ENCODE results near the gene ZC3HAV1.
"Not testable (repeated sequence)": the region's sequence is repeated elsewhere in the genome, so short reads cannot be mapped to it uniquely, and the experiment has no call there.

ZC3HAV1 gene

DNA sequence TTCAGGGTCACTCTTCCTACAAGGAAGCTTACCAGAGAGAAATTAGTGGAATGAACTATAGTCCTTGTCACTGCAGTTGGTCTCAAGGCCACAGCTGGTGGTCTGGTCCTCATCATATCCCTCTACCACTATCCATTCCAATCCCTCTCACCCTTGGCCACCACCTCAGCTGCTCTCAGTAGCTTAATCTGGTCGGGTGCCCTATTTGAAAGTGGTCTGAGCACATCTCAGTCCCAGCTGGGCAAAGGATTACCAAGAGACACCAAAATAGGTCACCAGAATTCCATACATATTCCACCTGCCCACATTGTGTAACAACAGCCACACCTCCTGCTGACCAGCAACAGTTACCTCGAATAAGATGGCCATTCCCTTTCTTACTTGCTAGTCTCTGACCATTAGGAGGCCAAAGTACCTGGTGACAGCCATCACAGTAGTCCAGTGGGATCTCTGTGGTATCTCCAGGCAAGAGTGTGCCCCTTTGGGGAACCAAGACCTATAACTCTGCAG is 3.3 kb upstream of the ZC3HAV1 start:
- DNase-seq (ENCODE audit: insufficient read length, low spot score) (no peak), FAIRE-seq (no peak)

DNA sequence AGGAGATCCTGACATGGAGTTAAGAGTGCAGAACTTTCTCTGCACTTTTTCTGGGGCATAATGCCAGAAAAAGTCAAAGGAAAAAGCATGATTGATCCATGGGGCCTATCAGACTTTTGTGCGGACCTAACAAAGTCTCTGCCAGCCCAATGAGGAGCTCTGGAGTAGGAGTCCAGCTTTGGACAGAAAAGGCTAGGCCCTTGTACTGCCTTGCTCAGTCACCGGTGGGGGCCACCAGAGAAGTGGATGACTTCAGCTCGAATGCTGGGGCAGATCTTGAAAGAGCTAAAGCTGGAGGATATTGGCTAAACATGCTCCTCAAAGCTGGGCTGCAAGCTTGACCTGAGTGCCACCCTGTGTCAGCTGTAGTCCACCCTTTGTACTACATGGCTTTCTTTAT is 2.8 kb upstream of the ZC3HAV1 start:
- no peak for FAIRE-seq
- DNase-seq (ENCODE audit: insufficient read length, low spot score) = no peak

DNA sequence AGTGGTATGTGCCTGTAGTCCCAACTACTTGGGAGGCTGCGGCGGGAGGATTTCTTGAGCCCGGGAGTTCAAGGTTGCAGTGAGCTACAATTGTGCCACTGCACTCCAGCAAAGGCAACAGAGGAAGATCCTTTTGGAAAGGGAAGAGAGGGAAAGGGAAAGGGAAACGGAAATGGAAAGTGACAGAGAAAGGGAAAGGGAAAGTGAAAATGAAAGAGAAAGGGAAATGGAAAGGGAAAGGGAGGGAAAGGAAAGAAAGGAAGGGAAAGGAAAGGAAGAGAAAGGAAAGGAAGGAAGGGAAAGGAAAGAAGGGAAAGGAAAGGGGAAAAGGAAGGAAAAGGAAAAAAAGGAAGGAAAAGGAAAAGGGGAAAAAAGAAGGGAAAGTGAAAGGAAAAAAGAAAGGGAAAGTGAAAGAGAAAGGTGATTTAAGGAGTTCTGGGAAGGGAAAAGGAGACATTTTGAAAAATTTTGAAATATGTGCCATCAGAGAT is 2.3 kb upstream of the ZC3HAV1 start:
- FAIRE-seq = no peak
- DNase-seq (ENCODE audit: insufficient read length, low spot score) = no peak

DNA sequence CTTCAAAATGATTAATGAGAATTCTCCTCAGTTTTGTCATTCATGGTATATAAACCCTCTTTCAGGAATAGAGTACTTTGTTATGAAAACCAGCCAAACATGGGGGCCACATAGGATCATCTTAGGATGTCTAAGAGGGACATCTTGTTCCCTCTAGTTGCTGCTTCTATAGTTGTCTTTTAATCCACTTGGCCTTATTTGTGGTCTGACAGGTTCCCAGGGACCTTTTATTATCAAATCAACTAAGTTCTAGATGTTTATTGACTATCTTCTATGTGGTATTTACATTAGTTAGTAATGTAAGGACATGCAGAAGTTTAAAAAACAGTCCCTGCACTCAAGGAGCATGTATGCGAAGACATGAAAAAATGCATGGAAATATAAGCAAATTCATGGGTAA is 1.6 kb upstream of the ZC3HAV1 start:
- no peak for DNase-seq (ENCODE audit: insufficient read length, low spot score)
- FAIRE-seq = no peak

DNA sequence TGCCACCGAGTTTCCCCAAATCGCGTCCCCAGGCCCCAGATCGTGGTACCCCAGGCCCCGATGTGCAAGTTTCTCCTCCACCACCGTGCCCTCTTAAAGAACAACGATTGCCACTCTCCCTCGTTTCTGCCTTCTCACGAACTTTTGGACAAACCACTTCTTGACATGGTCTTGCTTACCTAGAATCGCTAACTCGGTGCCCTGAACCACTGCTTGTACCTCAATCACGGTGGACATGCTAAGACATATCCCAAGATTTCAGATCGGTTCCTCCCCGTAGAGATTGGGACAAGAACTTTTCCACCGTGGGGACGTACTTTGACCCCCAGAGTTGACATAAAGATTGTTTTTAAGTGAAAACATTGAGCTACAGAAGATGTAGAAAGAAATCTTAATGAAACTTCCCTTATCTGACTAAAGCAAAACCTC is 477 bp upstream of the ZC3HAV1 start:
- FAIRE-seq (no peak), DNase-seq (ENCODE audit: insufficient read length, low spot score) (no peak)

DNA sequence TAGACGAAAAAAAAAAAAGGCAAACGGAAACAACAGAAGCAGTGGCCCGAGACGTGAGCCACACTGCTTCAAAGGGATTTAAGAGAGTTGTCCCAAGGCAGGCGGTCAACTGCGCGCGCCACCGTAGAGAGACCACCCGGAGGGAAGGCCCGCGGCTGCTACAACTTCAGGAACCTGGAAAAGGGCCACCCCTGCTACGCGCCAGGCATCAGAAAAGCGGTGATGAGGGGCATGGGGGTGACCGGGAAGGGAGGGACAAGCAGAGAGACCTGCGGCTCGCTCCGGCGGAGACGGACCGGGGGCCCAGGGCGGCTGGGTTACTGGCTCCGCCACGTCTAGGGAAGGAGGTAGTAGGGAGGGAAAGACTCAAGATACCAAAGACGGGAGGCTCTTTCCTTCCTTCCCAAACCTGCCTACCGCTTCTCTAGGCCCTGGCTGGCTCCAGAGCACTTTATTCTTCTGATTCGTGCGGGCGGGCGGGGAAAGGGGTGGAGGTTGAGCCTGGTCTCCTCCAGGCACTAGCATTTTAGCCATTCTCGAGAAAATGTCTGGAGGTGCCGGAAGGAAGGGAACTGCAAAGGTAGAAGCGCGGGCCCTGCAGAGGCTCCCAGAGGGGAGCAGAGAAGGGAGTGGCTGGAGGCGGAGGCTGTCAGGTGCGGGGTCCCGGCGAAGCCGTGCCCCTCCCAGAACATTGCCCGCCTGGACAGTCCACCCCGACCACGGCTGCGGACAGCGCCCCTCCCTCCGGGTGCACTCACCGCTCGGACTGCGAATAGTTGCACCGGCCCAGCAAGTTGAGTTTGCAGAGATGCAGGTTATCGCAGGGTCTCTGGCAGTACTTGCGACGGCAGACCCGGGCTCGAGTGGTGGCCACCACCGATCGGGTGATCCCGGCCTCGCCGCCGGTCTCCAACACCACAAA is 993 bp downstream of the ZC3HAV1 start:
- peak; percentile 12 for DNase-seq (ENCODE audit: insufficient read length, low spot score)
- no peak for FAIRE-seq

DNA sequence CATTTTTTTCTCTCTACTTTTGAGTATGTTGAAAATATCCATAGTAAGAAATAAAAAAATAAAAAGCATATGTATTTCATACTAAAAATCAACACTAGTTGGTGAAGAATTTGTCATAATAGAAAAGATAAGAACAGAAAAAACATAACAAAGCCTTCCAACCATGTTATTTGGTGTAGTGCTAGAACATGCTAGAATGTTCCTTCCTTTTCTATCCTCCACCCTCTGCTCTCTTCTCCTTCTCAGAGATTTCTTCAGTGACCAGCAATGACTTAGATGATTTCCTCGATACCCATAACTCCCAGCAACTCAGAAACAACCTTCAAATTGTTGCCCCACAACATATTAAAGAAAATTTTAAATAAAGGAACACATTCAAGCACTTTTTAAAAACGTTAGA is 2.6 kb downstream of the ZC3HAV1 start:
- no peak for FAIRE-seq
- DNase-seq (ENCODE audit: insufficient read length, low spot score) = no peak

DNA sequence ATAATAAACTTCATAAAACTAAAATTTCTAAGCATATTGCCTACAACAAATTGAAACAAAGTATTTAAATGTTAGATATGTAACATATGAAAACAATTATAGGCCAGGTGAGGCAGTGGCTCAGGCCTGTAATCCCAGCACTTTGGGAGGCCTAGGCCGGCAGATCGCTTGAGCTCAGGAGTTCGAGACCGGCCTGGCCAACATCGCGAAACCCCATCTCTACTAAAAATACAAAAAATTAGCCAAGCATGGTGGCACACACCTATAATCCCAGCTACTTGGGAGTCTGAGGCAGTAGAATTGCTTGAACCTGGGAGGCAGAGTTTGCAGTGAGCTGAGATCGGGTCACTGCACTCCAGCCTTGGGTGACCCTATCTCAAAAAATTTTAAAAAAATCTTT is 3.3 kb downstream of the ZC3HAV1 start:
- not testable (repeated sequence) for DNase-seq (ENCODE audit: insufficient read length, low spot score); FAIRE-seq

DNA sequence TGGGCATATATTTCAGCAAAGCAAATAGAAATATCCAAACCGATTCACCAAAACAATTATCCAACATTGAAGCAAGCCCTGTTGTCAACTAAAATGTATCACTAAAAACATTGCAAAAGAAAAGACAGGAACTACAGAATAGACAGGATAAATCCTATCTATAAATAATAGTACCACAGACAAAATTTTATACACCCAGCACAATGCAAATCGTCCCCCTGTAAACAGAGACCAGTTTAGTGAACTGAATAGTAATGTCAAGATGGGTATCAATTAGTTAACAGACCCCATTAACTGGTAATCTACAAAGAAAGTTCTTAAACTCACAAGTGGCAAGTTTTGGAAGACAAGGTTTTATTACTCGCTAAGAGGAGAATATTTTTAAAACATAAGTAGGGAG is 4.0 kb downstream of the ZC3HAV1 start:
- FAIRE-seq = no peak
- DNase-seq (ENCODE audit: insufficient read length, low spot score) = no peak

DNA sequence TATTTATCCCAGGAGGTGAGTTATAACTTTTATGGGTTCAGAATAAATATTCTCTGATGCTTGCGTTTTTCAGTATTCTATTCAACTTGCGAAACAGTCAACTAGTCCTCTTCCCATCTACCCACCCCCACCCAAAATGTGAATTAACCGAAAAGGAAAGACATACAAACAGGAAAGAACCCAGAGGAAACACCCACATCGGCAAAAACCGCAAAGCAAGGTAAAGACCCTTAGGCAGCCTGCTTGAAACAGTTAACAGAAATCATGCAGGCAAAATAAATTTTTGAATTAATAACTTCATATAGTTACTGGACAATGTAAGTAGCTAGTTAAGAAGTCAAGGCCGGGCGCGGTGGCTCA is 5.4 kb downstream of the ZC3HAV1 start:
- DNase-seq (ENCODE audit: insufficient read length, low spot score) (no peak), FAIRE-seq (no peak)

DNA sequence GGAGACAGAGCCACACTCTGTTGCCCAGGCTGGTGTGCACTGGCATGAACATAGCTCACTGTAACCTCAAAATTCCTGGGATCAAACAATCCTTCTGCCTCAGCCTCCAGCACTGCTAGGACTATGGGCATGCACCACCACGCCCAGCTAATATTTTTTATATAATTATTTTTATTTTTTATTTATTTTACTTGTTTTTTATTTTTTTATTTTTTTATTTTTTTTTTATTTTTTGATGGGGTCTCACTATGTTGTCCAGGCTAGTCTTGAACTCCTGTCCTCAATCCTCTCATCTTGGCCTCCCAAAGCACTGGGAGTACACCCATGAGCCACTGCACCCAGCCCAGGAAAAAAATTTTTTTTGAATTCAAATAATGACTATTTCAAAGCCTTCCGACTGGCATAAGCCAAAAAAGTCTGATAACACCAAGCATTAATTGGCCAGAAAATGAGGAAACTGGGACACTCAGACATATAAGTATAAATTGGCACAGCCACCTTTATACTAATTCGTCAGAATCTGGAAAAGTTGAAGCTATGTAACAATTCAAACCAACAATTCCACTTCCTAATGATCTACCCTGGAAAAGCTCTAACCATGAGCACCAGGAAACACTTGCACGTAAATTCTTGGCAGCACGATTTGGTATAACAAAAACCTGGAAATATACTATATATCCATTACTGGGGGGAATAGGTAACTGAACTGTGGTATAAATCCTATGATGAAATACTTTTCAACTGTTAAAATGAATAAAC is 6.3 kb downstream of the ZC3HAV1 start:
- DNase-seq (ENCODE audit: insufficient read length, low spot score) (no peak), FAIRE-seq (no peak)

DNA sequence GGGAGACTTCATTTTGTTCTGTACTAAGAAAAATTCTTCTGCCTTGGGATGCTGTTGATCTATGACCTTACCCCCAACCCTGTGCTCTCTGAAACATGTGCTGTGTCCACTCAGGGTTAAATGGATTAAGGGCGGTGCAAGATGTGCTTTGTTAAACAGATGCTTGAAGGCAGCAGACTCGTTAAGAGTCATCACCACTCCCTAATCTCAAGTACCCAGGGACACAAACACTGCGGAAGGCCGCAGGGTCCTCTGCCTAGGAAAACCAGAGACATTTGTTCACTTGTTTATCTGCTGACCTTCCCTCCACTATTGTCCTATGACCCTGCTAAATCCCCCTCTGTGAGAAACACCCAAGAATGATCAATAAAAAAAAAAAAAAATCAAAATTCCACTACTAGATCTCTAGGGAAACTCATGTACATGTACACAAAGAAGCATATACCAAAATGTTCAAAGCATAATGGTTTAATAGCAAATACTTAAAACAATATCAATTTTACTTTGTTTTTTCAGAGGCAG is 7.8 kb downstream of the ZC3HAV1 start:
- FAIRE-seq; DNase-seq (ENCODE audit: insufficient read length, low spot score): not testable (repeated sequence)

DNA sequence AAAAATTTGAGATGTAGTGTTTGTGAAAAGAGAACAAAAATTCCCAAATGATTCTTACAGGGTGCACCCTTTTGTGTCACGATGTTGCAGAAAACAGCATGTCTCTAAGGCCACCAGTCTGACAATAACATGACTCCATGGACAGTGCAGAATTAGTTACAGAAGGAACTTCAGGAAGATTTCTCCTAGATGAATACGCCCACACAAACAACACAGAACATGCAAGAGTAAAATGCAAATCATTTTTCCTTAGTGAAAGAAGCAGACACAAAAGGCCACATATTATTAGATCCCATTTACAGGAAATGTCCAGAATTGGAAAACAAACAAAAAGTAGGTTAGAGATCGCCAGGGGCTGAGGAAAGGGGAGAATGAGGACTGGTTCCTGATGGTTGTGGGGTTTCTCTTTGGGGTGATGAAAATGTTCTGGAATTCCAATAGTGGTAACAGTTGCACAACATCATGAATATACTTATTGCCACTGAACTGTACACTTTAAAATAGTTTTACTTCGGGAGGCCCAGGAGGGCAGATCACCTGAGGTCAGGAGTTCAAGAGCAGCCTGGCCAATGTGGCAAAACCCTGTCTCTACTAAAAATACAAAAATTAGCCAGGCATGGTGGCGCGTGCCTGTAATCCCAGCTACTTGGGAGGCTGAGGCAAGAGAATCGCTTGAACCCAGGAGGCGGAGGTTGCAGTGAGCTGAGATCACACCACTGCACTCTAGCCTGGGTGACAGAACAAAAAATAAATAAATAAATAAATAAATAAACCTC is 10.2 kb downstream of the ZC3HAV1 start:
- no peak for FAIRE-seq
- DNase-seq (ENCODE audit: insufficient read length, low spot score) = no peak

DNA sequence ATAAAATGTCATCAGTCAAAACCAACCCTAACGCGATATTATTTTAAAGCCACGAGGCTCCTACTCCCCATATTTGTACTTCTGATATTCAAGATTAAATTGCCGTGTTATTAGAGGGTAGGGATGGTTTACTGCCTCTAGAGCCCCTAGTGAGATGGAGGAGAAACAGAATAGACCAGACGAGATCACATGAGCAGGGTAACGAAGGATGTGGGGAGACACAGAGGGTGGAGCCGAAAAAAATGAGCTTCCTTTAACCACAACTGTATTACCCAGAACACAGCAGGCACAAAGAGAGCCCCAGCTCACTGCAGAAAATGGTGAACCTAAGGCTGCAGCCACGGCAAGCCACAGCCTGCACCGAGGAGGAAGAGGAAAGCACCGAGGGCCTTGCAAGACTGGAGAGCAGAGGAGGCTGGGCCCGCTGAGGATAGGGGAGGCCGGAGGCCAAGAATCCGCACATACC is 14.3 kb downstream of the ZC3HAV1 start:
- DNase-seq (ENCODE audit: insufficient read length, low spot score) (no peak), FAIRE-seq (no peak)

DNA sequence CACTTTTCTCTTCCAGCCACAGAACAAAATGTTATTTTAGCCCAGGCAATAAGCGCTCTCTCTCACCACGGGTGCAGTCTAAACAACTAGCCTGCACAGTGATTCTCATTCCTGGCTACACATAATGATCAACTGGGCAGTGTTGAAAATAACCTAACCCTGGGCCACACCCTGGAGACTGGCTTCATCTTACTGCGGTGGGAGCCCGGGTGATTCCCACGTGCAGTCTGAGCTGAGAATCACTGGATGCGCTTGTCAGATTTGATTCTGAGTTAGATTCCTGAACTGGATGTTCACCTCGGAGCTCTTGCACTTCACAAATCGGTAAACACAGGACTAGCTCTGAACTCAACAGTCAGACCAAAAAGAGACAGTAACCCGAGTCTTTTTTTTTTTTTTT is 14.9 kb downstream of the ZC3HAV1 start:
- FAIRE-seq (no peak), DNase-seq (ENCODE audit: insufficient read length, low spot score) (no peak)

DNA sequence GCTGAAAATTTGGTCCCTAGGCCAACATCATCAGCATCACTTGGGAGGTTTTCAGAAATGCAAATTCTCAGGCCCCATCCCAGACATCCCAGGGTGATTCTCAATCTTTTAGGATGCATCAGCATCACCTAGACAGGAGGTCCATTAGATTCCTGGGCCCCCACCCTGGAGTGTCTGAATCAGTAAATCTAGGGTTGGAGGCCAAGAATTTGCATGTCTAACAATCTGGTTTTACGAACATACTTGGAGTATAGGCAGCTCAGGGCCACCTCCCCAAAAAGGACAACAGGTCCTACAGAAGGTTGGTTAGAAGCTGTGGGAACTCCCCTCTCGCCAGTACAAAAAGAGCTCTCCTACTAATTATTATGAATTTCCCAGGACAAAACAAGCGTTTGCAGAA is 15.5 kb downstream of the ZC3HAV1 start:
- DNase-seq (ENCODE audit: insufficient read length, low spot score) (no peak), FAIRE-seq (no peak)

DNA sequence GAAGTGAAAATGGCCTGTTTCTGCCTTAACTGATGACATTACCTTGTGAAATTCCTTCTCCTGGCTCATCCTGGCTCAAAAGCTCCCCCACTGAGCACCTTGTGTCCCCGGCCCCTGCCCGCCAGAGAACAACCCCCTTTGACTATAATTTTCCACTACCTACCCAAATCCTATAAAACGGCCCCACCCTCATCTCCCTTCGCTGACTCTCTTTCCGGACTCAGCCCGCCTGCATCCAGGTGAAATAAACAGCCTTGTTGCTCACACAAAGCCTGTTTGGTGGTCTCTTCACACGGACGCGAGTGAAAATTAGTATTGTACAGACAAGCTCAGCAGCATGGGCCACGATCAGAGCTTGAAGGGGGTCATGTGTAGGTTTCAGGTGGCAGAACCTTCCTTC is 16.0 kb downstream of the ZC3HAV1 start:
- FAIRE-seq; DNase-seq (ENCODE audit: insufficient read length, low spot score): not testable (repeated sequence)

DNA sequence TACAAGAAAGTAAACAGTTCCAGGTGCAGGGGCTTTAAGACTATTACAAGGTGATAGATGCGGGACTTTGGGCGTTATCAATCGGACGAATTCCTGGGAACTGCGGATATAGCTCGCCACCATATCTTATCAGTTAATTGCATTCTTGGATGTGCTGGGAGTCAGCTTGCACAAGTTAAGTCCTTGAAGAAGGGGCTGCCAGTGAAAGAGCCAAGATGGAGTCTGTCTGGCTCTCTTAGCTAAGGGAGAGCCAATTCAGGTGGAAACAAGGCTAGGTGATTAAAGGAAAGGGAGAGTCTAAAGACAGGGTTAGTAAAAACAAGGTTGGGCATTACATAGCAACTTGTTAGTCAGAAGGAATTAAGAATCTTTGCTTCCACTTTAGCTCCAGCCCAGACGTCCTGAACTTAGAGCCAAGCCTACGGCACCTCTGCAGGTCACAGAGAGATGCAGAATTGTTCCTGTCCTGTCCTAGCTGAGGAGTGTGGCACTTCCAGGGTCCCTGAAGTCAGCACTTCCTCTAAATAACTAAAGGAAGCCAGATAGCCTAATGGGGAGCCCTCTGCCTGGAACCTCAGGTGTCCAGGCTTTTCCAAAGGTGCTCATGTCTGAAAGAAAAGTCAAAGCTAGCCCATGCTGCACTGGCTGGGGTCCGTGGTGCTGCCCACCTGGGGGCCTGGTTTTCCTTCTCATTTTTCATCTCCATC is 17.3 kb downstream of the ZC3HAV1 start:
- FAIRE-seq (no peak), DNase-seq (ENCODE audit: insufficient read length, low spot score) (no peak)

DNA sequence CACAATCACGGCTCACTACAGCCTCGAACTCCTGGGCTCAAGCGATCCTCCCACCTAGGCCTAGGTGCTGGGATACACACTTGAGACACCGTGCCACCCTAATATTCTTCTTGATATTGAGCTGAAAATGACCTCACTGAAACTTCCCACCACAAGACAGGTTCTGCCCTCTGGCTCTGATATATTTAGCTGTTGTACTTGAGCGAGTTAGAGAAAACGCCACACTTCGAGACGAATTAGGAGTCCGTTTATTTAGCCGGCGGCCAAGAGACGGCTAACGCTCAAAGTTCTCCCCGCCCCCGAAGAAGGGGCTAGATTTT is 17.9 kb downstream of the ZC3HAV1 start:
- no peak for FAIRE-seq
- DNase-seq (ENCODE audit: insufficient read length, low spot score) = no peak

DNA sequence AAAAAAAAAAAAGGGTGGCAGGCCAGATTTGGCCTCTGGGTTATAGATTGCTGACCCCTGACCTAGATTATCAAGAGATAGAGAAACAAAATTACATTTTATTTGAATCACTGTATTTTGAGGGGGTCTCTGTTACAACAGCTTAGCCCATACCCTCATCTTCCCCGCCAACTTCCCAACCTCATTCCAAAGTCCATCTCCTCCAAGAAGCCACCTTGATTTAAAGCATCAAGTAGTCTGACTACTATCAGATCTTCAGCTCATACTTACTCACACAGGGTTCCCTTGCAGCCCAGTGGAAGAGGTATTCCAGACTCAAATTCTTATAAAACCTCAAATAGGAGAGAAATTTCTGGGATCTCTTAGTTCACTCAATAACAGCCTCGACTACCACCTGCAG is 20.4 kb downstream of the ZC3HAV1 start:
- FAIRE-seq = no peak
- no peak for DNase-seq (ENCODE audit: insufficient read length, low spot score)

Data from HTR-8/SVneo (cell line).